Activated CD4-positive, alpha-beta T cell treated with anti-CD3 and anti-CD28 coated beads for 1 hour (primary cell): ENCODE data around the gene GOLT1B.
A peak's percentile ranks its signal among the peaks of the same experiment; 100 is the strongest.
"Not testable (repeated sequence)": the region's sequence is repeated elsewhere in the genome, so short reads cannot be mapped to it uniquely, and the experiment has no call there.

Experiments used
- DNase-seq: peaks from one replicate; pipeline ENCODE4 v3.0.0-alpha.2; 2020

The GOLT1B gene

GRCh38 chr12:21501258-21502163, at the start of gene GOLT1B, which contains the start of gene RECQL:
GOLT1B (plus strand) TSS chr12:21501789; CDS start chr12:21501924, 135 bp downstream.
RECQL (minus strand) TSS chr12:21501635; CDS start chr12:21499570, 2,065 bp downstream.
- peak; percentile 83 for DNase-seq

DNA sequence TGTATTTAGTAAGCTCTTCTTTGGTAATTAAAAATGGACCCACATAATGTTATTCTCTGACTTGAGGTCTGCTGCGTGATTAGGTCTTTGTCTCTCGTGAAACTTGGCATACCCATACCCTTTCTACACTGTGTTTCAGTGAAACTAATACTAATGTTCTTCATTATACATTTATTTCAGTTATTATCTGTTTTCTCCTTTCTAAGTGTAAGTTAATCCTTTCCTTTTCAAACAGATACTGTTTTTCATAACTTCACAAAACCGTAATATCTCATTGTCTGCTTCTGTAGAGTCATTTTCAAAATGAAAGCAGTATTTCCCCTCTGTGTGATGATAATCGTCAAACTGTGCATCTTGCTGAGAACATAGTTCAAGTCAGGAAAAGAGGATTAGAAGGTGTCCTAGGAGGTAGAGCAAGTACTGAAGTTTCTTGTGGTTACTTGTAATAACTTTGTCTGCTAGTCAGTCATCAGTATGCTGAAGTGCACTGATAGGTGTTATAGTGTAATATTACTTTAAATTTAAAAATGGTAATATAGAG, 48.2 kb upstream of the GOLT1B start:
- DNase-seq: no peak

- peak; percentile 8 for DNase-seq
Observed at GRCh38 chr12:21456291-21456780, 45.3 kb upstream of the GOLT1B start.

DNA sequence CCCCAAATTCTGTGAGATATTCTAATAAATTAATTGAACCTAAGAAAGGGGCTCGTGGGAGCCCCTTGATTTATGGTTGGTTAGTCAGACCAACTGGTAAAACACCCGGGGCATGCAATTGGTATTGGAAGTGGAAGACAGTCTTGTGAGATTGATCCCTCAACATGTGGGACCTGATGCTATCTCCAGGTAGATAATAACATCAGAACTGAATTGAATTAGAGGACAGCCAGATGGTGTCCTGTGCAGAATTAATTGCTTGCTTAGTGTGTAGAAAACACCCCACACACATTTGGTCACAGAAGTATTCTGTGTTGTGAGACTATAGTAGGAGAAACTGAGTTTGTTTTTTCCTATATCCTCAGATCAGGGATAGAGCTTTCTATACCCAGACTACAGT, 42.1 kb upstream of the GOLT1B start:
- no peak for DNase-seq

DNA sequence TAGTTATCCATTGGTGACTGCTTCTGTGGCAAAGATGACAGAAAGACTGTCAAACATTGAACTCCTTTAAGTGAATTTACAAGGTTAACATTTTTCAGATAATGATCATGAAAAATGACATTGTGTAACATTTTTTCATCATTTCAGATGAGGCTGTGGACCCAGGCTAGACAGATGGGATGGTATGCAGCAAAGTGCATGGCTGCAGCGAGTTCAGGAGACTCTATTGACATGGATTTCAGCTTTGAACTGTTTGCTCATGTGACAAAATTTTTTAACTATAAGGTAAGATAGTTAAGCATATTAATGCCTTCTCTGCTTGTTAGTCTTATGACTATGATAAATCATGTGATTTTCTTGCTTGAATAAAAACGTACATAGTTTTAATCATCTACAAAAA, 34.3 kb upstream of the GOLT1B start:
- not testable (repeated sequence) for DNase-seq

- DNase-seq: no peak
Observed at GRCh38 chr12:21471294-21471693, 30.3 kb upstream of the GOLT1B start.

- no peak for DNase-seq
Observed at GRCh38 chr12:21472197-21472823, 29.3 kb upstream of the GOLT1B start.

- DNase-seq: no peak
Observed at GRCh38 chr12:21475552-21475951, 26.0 kb upstream of the GOLT1B start.

- no peak for DNase-seq
Observed at GRCh38 chr12:21476949-21477348, 24.6 kb upstream of the GOLT1B start.

GRCh38 chr12:21478756-21479455, 22.7 kb upstream of the GOLT1B start:
- DNase-seq: no peak

- DNase-seq: no peak
Observed at GRCh38 chr12:21483531-21483930, 18.1 kb upstream of the GOLT1B start.

DNA sequence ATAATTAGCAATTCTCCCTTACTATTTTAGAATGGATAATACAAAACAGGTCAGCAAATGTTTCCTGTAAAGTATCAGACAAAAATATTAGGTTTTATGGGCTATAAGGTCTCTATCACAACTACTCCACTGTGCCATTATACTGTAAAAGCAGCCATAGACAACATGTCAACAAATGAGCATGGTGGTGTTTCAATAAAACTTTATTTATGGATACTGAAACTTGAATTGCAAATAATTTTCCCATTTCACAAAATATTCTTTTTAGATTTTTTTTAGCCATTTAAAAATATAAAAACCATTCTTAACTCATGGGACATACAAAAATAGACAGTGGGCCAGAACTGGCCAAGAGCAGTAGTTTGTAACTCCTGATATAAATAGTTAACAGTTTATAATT, 15.6 kb upstream of the GOLT1B start:
- DNase-seq: no peak

DNA sequence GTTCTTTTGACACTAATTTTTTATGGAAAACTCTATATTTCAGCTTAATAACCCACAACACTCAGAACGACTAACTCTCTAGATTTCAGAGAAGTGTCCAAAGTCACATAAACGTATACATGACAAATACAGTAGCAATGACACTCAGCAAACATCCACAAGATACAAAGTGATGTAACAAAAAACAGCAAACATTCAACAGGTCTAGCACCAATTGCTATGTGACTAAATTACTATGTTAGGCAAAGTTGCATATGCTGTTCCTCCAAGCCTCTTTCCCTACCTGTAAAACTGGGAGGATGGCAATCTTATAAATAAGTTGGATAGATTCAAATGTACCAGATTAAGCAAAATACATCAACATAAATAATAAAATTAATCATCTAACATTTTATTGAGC, 1.8 kb upstream of the GOLT1B start:
- no peak for DNase-seq

GRCh38 chr12:21500786-21501257, 767 bp upstream of the GOLT1B start:
- DNase-seq: no peak

DNA sequence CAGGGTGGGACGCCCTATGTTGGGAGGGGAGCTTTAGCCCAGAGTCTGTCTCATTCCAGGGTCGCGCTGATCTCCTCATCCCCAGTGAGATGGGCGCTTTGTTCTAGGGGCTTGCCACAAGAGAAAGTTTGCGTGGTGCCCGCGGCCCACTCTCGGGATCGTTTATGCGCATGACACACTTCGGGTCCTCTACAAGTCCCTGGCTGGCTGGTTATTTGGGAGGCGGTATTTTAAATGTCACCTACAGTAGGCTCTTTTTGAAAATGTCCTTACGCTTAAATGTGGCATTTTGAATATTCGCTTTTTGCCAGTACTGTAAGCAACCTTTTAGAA, 541 bp downstream of the GOLT1B start:
- DNase-seq: no peak

DNA sequence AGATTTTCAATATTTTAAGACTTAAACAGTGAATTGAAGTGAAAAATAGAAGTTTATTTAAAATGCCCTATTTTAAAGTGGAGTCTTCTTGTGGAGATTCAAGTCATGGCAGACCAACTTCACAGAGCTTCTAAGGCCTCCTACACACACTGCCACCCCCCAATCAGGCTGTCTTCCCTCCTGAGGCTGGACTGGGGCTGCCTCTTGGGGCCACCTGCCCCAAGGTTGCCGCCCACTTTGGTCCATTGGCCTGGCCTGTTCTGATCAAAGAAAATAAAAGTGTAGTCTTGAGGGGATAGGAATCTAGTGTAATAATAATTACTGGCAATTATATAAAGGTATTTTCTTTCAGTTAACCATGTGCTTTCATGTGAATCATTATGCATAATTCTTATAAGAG, 1.3 kb downstream of the GOLT1B start:
- no peak for DNase-seq

DNA sequence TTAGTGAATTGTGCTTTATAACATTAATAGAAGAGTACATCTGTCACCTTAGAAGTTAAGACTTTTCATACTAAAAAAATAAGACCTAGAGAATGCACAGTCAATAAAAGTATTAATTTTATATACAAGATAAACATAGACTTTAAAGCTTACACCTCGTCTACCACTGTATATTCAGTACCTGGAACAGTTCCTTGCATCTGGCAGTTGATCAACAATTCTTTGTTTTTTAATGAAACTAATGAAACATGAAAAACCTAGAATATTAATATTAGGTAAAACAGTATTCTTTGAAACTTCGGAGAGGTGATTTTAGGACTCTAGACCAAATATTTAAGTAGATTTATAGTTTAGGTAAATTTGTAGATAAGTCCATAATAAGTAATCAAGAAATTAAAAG, 4.3 kb downstream of the GOLT1B start:
- no peak for DNase-seq

- no peak for DNase-seq
Observed at GRCh38 chr12:21507849-21508248, 6.3 kb downstream of the GOLT1B start.

- no peak for DNase-seq
Observed at GRCh38 chr12:21509768-21510167, 8.2 kb downstream of the GOLT1B start.

DNA sequence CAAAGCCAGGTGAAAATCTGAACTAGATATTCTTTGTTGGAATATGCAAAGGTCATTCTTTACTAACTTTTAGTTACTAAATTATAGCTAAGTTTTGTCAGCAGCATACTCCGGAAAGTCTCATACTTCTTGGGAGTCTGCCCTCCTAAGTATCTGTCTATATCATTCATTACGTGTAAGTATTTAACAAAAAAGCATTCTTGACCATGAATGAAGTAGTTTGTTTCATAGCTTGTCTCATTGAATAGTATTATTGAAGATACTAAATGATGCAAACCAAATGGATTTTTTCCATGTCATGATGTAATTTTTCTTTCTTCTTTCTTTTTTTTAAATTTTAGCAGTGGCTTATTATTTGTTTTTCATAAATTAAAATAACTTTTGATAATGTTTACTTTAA, 14.7 kb downstream of the GOLT1B start:
- no peak for DNase-seq

GRCh38 chr12:21518451-21518850, 16.9 kb downstream of the GOLT1B start:
- no peak for DNase-seq

GRCh38 chr12:21521541-21521940, 20.0 kb downstream of the GOLT1B start:
- no peak for DNase-seq

DNA sequence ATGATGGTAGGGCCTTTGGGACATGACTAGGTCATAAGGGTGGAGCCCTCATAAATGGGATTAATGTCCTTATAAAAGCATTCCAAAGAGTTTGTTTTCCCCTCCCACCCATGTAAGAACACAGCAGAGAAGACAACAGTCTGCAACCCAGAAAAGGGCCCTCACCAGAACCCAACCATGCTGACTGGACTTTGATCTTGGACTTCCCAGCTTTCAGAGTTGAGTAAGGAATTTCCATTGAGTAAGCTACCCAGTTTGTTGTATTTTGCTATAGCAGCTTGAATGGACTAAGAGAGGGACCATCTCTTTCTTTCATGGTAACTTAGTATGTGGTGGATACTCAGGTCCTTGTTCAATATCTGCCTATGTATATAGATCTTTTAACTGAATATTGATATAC, 21.6 kb downstream of the GOLT1B start:
- DNase-seq: no peak
